ENCODE results near the gene LSM12. TPM values are rescaled to one million over a fixed set of nuclear protein-coding genes. Genes with fewer than 3 reads are reported as not detected.

The LSM12 gene
- total and polyA plus RNA-seq, 2 of the 8 experiments (the other 6 are each of a cell fraction or from before 2014, with no cell fraction given): 69.8 to 142 TPM

DNA sequence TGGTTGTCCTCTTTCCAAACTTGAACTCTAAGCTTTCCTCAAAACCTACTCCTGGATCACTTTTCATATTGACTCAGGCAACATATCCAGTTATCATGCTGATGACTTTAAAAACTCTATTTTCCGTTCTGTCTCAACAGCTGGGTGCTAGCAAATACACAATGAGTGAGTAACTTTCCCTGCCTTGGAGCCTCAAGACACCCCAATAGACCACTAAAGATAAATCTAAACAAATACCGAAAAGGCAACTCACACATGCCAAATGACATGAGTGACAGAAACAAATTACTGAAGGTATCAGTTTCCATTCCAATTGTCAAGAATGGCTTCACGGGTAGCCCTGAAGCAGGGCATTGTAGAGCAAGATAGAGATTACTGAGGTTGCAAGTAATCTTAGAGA lies 36.0 kb downstream of the LSM12 start:
- no peak overlapping the region for H3K27ac ChIP-seq (ENCODE audit: low read depth, low read length)
- H3K14ac ChIP-seq (ENCODE audit: insufficient read length): no peak overlapping the region
- no peaks in the 10 kb centered on the region; the same call in 1 of the 2 replicates for H3K79me1 ChIP-seq (ENCODE audit: low read depth, low read length)
- H3K9ac ChIP-seq (replicated peaks in 1 of 4; ENCODE audit: extremely low read depth in 1 of 4, low read depth in 3 of 4, low read length in 3 of 4): no peak overlapping the region
- H3K27me3 ChIP-seq (replicated peaks in 1 of 4; ENCODE audit: control insufficient read depth in 3 of 4, extremely low read depth in 1 of 4, insufficient read depth in 3 of 4, low read length in 3 of 4): no peaks in the 10 kb centered on the region
- H3K4me3 ChIP-seq (ENCODE audit: extremely low read depth in 1 of 4, insufficient read depth in 2 of 4, low read depth in 3 of 4, low read length in 4 of 4): no peak overlapping the region
- H3K4ac ChIP-seq (replicated peaks; ENCODE audit: insufficient read length, low read depth, low read length): no peak overlapping the region
- no peaks in the 10 kb centered on the region for H3K9me3 ChIP-seq (ENCODE audit: insufficient read depth in 2 of 2, low read depth in 1 of 2, low read length in 1 of 2)
- H3K18ac ChIP-seq (ENCODE audit: extremely low read depth, low read length): no peak overlapping the region
- peaks cover 8 to 46% (median 23%) of the 10 kb centered on the region in 4 experiments; a peak in 7 of 8 replicates for H3K36me3 ChIP-seq (ENCODE audit: control insufficient read depth in 2 of 4, insufficient read depth in 4 of 4, low read length in 3 of 4)
- peaks cover 2 to 16% of the 10 kb centered on the region in 2 experiments for H4K20me1 ChIP-seq (replicated peaks in 1 of 2; ENCODE audit: control insufficient read depth in 1 of 2, insufficient read depth in 2 of 2, low read length in 2 of 2)
- no peak overlapping the region for H2AFZ ChIP-seq (ENCODE audit: low read length)
- H4K8ac ChIP-seq (ENCODE audit: extremely low read depth, insufficient read depth, low read length): no peak overlapping the region
- WGBS, 2 experiments (ENCODE audit: extremely low coverage in 1 of 2, insufficient coverage in 1 of 2, insufficient read length in 1 of 2, insufficient replicate concordance in 2 of 2, low coverage in 1 of 2, low lambda C conversion rate in 2 of 2, missing lambda C conversion rate in 1 of 2): 93% methylated on average over 3 of the region's 3 CpGs; no CpG with 5 or more reads in 1 of the 2 experiments
- ChIA-PET POLR2A (ENCODE audit: partially characterized antibody) (interaction anchor here (0.6 to 6.5 kb wide), 6 partner anchors 9 to 24 kb away, joined by 3 to 55 read pairs (median 4); no protein-coding TSS in a partner anchor), CTCF (ENCODE audit: partially characterized antibody) (interaction anchor here (0.6 to 13.3 kb wide), 5 partner anchors 8 to 39 kb away, joined by 3 to 108 read pairs (median 8); no protein-coding TSS in a partner anchor)
- H3K56ac ChIP-seq (replicated peaks; ENCODE audit: insufficient read length, low read depth, low read length): no peak overlapping the region
- H2BK5ac ChIP-seq (ENCODE audit: low read depth, low read length): no peak overlapping the region
- FAIRE-seq (no peak), DNase-seq (ENCODE audit: low read depth in 1 of 2, low spot score in 2 of 2) (no peak)
- no peaks in the 10 kb centered on the region for H3K23me2 ChIP-seq (ENCODE audit: low read depth, low read length)
- H3K79me2 ChIP-seq (ENCODE audit: control insufficient read depth in 1 of 2, insufficient read depth in 2 of 2, low read length in 2 of 2): no peaks in the 10 kb centered on the region
- no peak overlapping the region for H2BK20ac ChIP-seq (ENCODE audit: low read length)
- no peak overlapping the region for H2AK5ac ChIP-seq (ENCODE audit: low read depth, low read length)
- no peak overlapping the region for H4K91ac ChIP-seq (replicated peaks; ENCODE audit: insufficient read length, low read length)
- H3K4me2 ChIP-seq (ENCODE audit: insufficient read depth in 1 of 2, low read depth in 2 of 2, low read length in 2 of 2): no peak overlapping the region
- H4K5ac ChIP-seq (ENCODE audit: insufficient read length, low read depth, low read length): no peak overlapping the region
- H3K4me1 ChIP-seq (replicated peaks in 1 of 4; ENCODE audit: control insufficient read depth in 3 of 4, insufficient read depth in 4 of 4, low read length in 3 of 4): no peaks in the 10 kb centered on the region
- no peak overlapping the region for H3K23ac ChIP-seq (ENCODE audit: insufficient read length)
- no peak overlapping the region for H2BK12ac ChIP-seq (ENCODE audit: low read depth, low read length)
- H2BK15ac ChIP-seq (ENCODE audit: low read length): no peak overlapping the region
- TF ChIP-seq CHD1 (IDR thresholded peaks at IDR 0.05; ENCODE audit: low read depth, low read length) (no peak), FOSL1 (IDR thresholded peaks at IDR 0.05; ENCODE audit: insufficient read depth, low read depth, low read length) (no peak), KDM5A (IDR thresholded peaks at IDR 0.05; ENCODE audit: low read length) (no peak), TCF12 (IDR thresholded peaks at IDR 0.05; ENCODE audit: low read depth, low read length) (no peak), JUN (IDR thresholded peaks at IDR 0.05; ENCODE audit: low read depth, low read length) (no peak), CBX8 (IDR thresholded peaks at IDR 0.05; ENCODE audit: borderline replicate concordance, low read depth, low read length) (no peak), GABPA (IDR thresholded peaks at IDR 0.05; ENCODE audit: borderline replicate concordance, insufficient read depth, low read length) (no peak), SP4 (IDR thresholded peaks at IDR 0.05; ENCODE audit: low read length) (no peak)
- TF ChIP-seq, protein P1, sequence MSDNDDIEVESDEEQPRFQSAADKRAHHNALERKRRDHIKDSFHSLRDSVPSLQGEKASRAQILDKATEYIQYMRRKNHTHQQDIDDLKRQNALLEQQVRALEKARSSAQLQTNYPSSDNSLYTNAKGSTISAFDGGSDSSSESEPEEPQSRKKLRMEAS (IDR thresholded peaks at IDR 0.05): no peak
- no peak overlapping the region for H2BK120ac ChIP-seq (replicated peaks; ENCODE audit: low read depth, low read length)

All from H1 (cell line).